Endothelial cell of umbilical vein (primary cell): ENCODE measurements around the gene GLP1R. TPM values are rescaled to one million over a fixed set of nuclear protein-coding genes. Genes with fewer than 3 reads are reported as not detected.

Experiments
- BruUV-seq: library from RNA; stranded (reverse); fragments of 400-500 nt; replicated peaks from 2 replicates; lab custom pipeline; 2021; lab: Mats Ljungman, UMichigan
- CTCF ChIA-PET: fragments of 300-600, 350-600 bp; sonication (Branson Sonifier 250); formaldehyde crosslinking; loops from one replicate; lab custom pipeline; 2021; ENCODE audit warnings: antibody characterized with exemption, inconsistent platforms; lab: Charles Lee
- POLR2A ChIA-PET: fragments of 300-600, 350-600 bp; sonication (Branson Sonifier 250); formaldehyde crosslinking; loops from one replicate; lab custom pipeline; 2021; ENCODE audit warnings: antibody characterized with exemption, inconsistent platforms; lab: Charles Lee
- DNase-seq: peaks from one replicate; pipeline ENCODE4 v3.0.0-alpha.2; 2011; ENCODE audit warnings: low read depth, low spot score
- FAIRE-seq: peaks from 2 replicates; lab custom pipeline; 2011; peaks lifted over from hg19 to GRCh38; lab: Jason Lieb, UNC
- H2AFZ ChIP-seq: 2 replicates; pipeline ENCODE4 v1.6.0; 2012; ENCODE audit warnings: low read depth, low read length, control low read depth, inconsistent platforms
- H3K27ac ChIP-seq: 2 replicates; pipeline ENCODE4 v1.5.1; 2011; ENCODE audit warnings: low read depth, mild to moderate bottlenecking, control low read depth, low read length, moderate library complexity; ENCODE audit not compliant: insufficient read depth
- H3K27me3 ChIP-seq, 2 experiments: 2 replicates each; pipeline versions ENCODE4 v1.6.0 to v1.6.1; 2011; ENCODE audit warnings: low read length in 2 of 2, mixed read lengths in 1 of 2; ENCODE audit not compliant: control insufficient read depth in 2 of 2, insufficient read depth in 2 of 2
- H3K36me3 ChIP-seq, 2 experiments: 2 replicates in 1 of 2; 3 replicates in 1 of 2; pipeline ENCODE4 v1.5.1; 2011; ENCODE audit warnings: low read length in 2 of 2, mild to moderate bottlenecking in 1 of 2, moderate library complexity in 1 of 2; ENCODE audit not compliant: control insufficient read depth in 2 of 2, insufficient read depth in 2 of 2; ENCODE audit errors: extremely low read depth in 1 of 2
- H3K4me1 ChIP-seq: 3 replicates; pipeline ENCODE4 v1.5.1; 2011; ENCODE audit warnings: mild to moderate bottlenecking, low read length; ENCODE audit not compliant: control insufficient read depth, insufficient read depth; ENCODE audit errors: extremely low read depth
- H3K4me2 ChIP-seq: 2 replicates; pipeline ENCODE4 v1.6.1; 2011; ENCODE audit warnings: low read length, control low read depth, mixed read lengths; ENCODE audit not compliant: insufficient read depth
- H3K4me3 ChIP-seq, 3 experiments: fragments of 200-600 bp in 1 of 3; sonication (generic), shearing (Covaris generic) in 1 of 3; replicated peaks in 1 of 3; 2 replicates each; pipeline ENCODE4 v1.5.1; 2011 to 2016; ENCODE audit warnings: control low read depth in 3 of 3, low read length in 3 of 3, mild to moderate bottlenecking in 2 of 3, inconsistent platforms in 1 of 3, low read depth in 1 of 3, moderate library complexity in 1 of 3; ENCODE audit not compliant: insufficient read depth in 1 of 3
- H3K79me2 ChIP-seq: 2 replicates; pipeline ENCODE4 v1.6.0; 2012; ENCODE audit warnings: low read length, inconsistent platforms; ENCODE audit not compliant: control insufficient read depth, insufficient read depth
- H3K9ac ChIP-seq: replicated peaks from 2 replicates; pipeline ENCODE3; 2011; ENCODE audit warnings: low read length, control low read depth; ENCODE audit not compliant: insufficient read depth; ENCODE audit errors: extremely low read depth
- H3K9me1 ChIP-seq: replicated peaks from 3 replicates; pipeline ENCODE4 v1.6.0; 2011; ENCODE audit warnings: mild to moderate bottlenecking, low read length; ENCODE audit not compliant: control insufficient read depth, insufficient read depth; ENCODE audit errors: extremely low read depth
- H3K9me3 ChIP-seq: replicated peaks from 2 replicates; pipeline ENCODE4 v1.5.1; 2012; ENCODE audit warnings: low read length, inconsistent platforms; ENCODE audit not compliant: control insufficient read depth, insufficient read depth
- H4K20me1 ChIP-seq: replicated peaks from 2 replicates; pipeline ENCODE3; 2011; ENCODE audit warnings: mild to moderate bottlenecking, low read length; ENCODE audit not compliant: control insufficient read depth, insufficient read depth; ENCODE audit errors: extremely low read depth
- EZH2 ChIP-seq: IDR thresholded peaks from 2 replicates; pipeline ENCODE4 v1.6.1; 2012; ENCODE audit warnings: borderline replicate concordance, low read depth, mild to moderate bottlenecking, moderate library complexity, low read length, inconsistent platforms; ENCODE audit not compliant: severe bottlenecking
- FOS ChIP-seq: IDR thresholded peaks from 2 replicates; pipeline ENCODE4 v1.6.1; 2011; ENCODE audit warnings: mild to moderate bottlenecking, low read length, moderate library complexity, borderline replicate concordance; ENCODE audit not compliant: insufficient read depth
- JUN ChIP-seq: IDR thresholded peaks from 2 replicates; pipeline ENCODE4 v1.6.1; 2011; ENCODE audit warnings: borderline replicate concordance, low read depth; ENCODE audit not compliant: insufficient read length, insufficient read depth
- MAX ChIP-seq: IDR thresholded peaks from 2 replicates; pipeline ENCODE4 v1.6.1; 2011; ENCODE audit not compliant: insufficient read depth, insufficient read length
- MYC ChIP-seq: IDR thresholded peaks from one replicate; pipeline ENCODE4 v1.6.1; 2011; ENCODE audit warnings: mild to moderate bottlenecking, low read depth, low read length
- POLR2A ChIP-seq: IDR thresholded peaks from 2 replicates; pipeline ENCODE4 v1.6.1; 2012; ENCODE audit warnings: low read depth, mild to moderate bottlenecking, control low read depth, low read length
- POLR2AphosphoS5 ChIP-seq: IDR thresholded peaks from 2 replicates; pipeline ENCODE4 v1.6.1; 2012; ENCODE audit warnings: low read depth, mild to moderate bottlenecking, control low read depth, low read length, moderate library complexity; ENCODE audit not compliant: insufficient read depth
- dilution Hi-C: fragments of 300-500 bp; cut with MboI; formaldehyde crosslinking; loops from one replicate; pipeline ENCODE4 v1.15.0; 2019; ENCODE audit warnings: low sequenced_read_pairs; ENCODE audit not compliant: extremely low pct_ligation_motif_present
- intact Hi-C: fragments of 100-400 bp; cut with micrococcal nuclease; formaldehyde crosslinking; loops from one replicate; pipeline ENCODE4 v1.10.0; 2022
- polyA plus RNA-seq, 4 experiments: library from polyadenylated mRNA; depleted of rRNA in 3 of 4; stranded (reverse) in 3 of 4; unstranded in 1 of 4; fragments of >200 nt; gene quantifications; 2 replicates each; pipeline versions ENCODE4 v1.2.1 to v1.2.3, GENCODE V29; 2011 to 2012; ENCODE audit warnings: missing spikeins in 1 of 4
- total RNA-seq: library from RNA; stranded (reverse); gene quantifications from 2 replicates; pipeline ENCODE4 v1.2.3, GENCODE V29; 2021
- TF ChIP-seq, protein P1 (sequence below), 2 donors: IDR thresholded peaks; 1 replicate in 1 of 2; 2 replicates in 1 of 2; pipeline ENCODE4 v1.5.1; 2011; ENCODE audit warnings: low read length in 2 of 2, mild to moderate bottlenecking in 2 of 2, moderate library complexity in 2 of 2, control low read depth in 1 of 2, inconsistent platforms in 1 of 2, low read depth in 1 of 2; ENCODE audit not compliant: insufficient read depth in 1 of 2; ENCODE audit errors: extremely low read depth in 1 of 2

GLP1R gene
- total and polyA plus RNA-seq, 2 donors (not counting 3 experiments of a cell fraction or from before 2014, with no cell fraction given) = not detected

- H3K4me1 ChIP-seq = no peaks in the 10 kb centered on the region
- TF ChIP-seq EZH2 = no peak
- TF ChIP-seq POLR2AphosphoS5 = no peak
- no peak for TF ChIP-seq MYC
- TF ChIP-seq JUN = no peak
- TF ChIP-seq POLR2A = no peak
- no peak for TF ChIP-seq MAX
- TF ChIP-seq, protein P1, sequence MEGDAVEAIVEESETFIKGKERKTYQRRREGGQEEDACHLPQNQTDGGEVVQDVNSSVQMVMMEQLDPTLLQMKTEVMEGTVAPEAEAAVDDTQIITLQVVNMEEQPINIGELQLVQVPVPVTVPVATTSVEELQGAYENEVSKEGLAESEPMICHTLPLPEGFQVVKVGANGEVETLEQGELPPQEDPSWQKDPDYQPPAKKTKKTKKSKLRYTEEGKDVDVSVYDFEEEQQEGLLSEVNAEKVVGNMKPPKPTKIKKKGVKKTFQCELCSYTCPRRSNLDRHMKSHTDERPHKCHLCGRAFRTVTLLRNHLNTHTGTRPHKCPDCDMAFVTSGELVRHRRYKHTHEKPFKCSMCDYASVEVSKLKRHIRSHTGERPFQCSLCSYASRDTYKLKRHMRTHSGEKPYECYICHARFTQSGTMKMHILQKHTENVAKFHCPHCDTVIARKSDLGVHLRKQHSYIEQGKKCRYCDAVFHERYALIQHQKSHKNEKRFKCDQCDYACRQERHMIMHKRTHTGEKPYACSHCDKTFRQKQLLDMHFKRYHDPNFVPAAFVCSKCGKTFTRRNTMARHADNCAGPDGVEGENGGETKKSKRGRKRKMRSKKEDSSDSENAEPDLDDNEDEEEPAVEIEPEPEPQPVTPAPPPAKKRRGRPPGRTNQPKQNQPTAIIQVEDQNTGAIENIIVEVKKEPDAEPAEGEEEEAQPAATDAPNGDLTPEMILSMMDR (IDR thresholded peaks at IDR 0.05; ENCODE audit: extremely low read depth in 1 of 2, insufficient read depth in 1 of 2, low read depth in 1 of 2, low read length in 2 of 2) = no peak
- TF ChIP-seq FOS = no peak
- CTCF ChIA-PET = no interaction called here
- no peaks in the 10 kb centered on the region for H3K9me1 ChIP-seq
- H2AFZ ChIP-seq = no peak overlapping the region
- no peak overlapping the region for H3K4me3 ChIP-seq
- H3K4me2 ChIP-seq = no peak overlapping the region
- H3K79me2 ChIP-seq = no peaks in the 10 kb centered on the region
- no peak overlapping the region for H3K27ac ChIP-seq
- no peak for DNase-seq
- no peaks in the 10 kb centered on the region for H3K27me3 ChIP-seq
- intact Hi-C loops (no loop called here), dilution Hi-C loops (no loop called here)
- FAIRE-seq = no peak
- H3K9ac ChIP-seq = no peak overlapping the region
- H4K20me1 ChIP-seq = no peaks in the 10 kb centered on the region
- H3K36me3 ChIP-seq = peaks cover 0 to 5% of the 10 kb centered on the region in 2 experiments
- POLR2A ChIA-PET = no interaction called here
- no TSS peak for BruUV-seq
- H3K9me3 ChIP-seq = no peaks in the 10 kb centered on the region
These were observed 58.5 kb downstream of the GLP1R start for GRCh38 chr6:39107034-39107433.
